NB4 (cell line): Measurements from ENCODE around the gene AXDND1.

Experiments
- DNase-seq: peaks from one replicate; pipeline ENCODE4 v3.0.0; 2010; ENCODE audit warnings: low read depth
- H3K4me3 ChIP-seq: one replicate; pipeline ENCODE4 v1.5.1; 2011; ENCODE audit warnings: mild to moderate bottlenecking, low read depth, low read length, moderate library complexity
- MAX ChIP-seq: IDR thresholded peaks from 2 replicates; pipeline ENCODE4 v1.6.1; 2011; ENCODE audit warnings: low read depth, low read length
- MYC ChIP-seq: IDR thresholded peaks from 2 replicates; pipeline ENCODE4 v1.6.1; 2011; ENCODE audit warnings: low read depth, low read length
- POLR2A ChIP-seq: IDR thresholded peaks from 2 replicates; pipeline ENCODE4 v1.6.1; 2011; ENCODE audit warnings: mild to moderate bottlenecking; ENCODE audit not compliant: insufficient read length; ENCODE audit errors: extremely low read depth
- TF ChIP-seq, protein P1 (sequence below): IDR thresholded peaks from one replicate; pipeline ENCODE4 v1.5.1; 2012; ENCODE audit warnings: low read depth, low read length

Gene AXDND1

DNA sequence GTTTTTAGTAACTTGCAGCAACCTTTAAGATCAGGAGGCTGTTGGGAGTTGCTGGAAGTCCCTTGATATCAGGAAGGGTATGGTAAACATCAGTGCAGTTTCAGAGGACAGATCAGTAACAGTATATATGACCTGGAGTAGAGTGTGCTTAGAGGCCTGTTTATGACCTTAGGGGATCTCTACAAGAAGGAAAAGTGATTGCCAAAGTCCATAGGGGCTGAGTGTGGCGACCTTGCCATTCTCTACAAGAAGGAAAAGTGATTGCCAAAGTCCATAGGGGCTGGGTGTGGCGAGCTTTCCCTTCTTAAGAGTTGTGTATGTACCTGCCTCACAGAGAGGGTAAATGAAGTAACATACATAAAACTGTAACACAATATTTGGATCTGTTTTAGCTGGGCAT lies 28.5 kb upstream of the AXDND1 start:
- no peak overlapping the region for H3K4me3 ChIP-seq
- TF ChIP-seq POLR2A (no peak), MAX (no peak), MYC (no peak)
- TF ChIP-seq, protein P1, sequence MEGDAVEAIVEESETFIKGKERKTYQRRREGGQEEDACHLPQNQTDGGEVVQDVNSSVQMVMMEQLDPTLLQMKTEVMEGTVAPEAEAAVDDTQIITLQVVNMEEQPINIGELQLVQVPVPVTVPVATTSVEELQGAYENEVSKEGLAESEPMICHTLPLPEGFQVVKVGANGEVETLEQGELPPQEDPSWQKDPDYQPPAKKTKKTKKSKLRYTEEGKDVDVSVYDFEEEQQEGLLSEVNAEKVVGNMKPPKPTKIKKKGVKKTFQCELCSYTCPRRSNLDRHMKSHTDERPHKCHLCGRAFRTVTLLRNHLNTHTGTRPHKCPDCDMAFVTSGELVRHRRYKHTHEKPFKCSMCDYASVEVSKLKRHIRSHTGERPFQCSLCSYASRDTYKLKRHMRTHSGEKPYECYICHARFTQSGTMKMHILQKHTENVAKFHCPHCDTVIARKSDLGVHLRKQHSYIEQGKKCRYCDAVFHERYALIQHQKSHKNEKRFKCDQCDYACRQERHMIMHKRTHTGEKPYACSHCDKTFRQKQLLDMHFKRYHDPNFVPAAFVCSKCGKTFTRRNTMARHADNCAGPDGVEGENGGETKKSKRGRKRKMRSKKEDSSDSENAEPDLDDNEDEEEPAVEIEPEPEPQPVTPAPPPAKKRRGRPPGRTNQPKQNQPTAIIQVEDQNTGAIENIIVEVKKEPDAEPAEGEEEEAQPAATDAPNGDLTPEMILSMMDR: no peak
- no peak for DNase-seq

GRCh38 chr1:179337942-179338560 lies 27.7 kb upstream of the AXDND1 start:
- H3K4me3 ChIP-seq: no peak overlapping the region
- TF ChIP-seq MAX (no peak), MYC (no peak), POLR2A (no peak)
- TF ChIP-seq, protein P1: no peak
- DNase-seq: no peak

DNA sequence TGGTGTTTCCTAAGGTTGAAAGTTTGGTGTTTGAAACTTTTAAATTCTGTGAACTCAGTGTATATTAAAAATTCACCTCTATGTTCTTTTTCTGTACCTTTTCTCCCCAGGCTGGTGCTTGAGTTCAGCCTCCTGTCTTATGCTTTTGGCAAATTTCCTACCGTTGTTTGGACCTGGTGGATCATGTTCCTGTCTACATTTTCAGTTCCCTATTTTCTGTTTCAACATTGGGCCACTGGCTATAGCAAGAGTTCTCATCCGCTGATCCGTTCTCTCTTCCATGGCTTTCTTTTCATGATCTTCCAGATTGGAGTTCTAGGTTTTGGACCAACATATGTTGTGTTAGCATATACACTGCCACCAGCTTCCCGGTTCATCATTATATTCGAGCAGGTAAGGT lies 24.9 kb upstream of the AXDND1 start:
- DNase-seq: no peak
- no peak overlapping the region for H3K4me3 ChIP-seq
- TF ChIP-seq MYC (no peak), POLR2A (no peak), MAX (no peak)
- TF ChIP-seq, protein P1: no peak

GRCh38 chr1:179341943-179342547 lies 23.7 kb upstream of the AXDND1 start:
- TF ChIP-seq MYC: no peak
- no peak for TF ChIP-seq POLR2A
- no peak for TF ChIP-seq MAX
- TF ChIP-seq, protein P1: no peak
- H3K4me3 ChIP-seq: no peak overlapping the region
- no peak for DNase-seq

GRCh38 chr1:179342740-179343404 lies 22.9 kb upstream of the AXDND1 start:
- no peak for DNase-seq
- H3K4me3 ChIP-seq: no peak overlapping the region
- TF ChIP-seq, protein P1: no peak
- TF ChIP-seq MAX (no peak), POLR2A (no peak), MYC (no peak)
